CD4-positive, alpha-beta T cell treated with Interleukin-4 for 4 hours (primary cell): ENCODE measurements around the gene OR2D3.
"Not testable (repeated sequence)": the region's sequence is repeated elsewhere in the genome, so short reads cannot be mapped to it uniquely, and the experiment has no call there.

Source experiments
- DNase-seq: peaks from one replicate; pipeline ENCODE4 v3.0.0-alpha.2; 2020

Gene OR2D3, protein sequence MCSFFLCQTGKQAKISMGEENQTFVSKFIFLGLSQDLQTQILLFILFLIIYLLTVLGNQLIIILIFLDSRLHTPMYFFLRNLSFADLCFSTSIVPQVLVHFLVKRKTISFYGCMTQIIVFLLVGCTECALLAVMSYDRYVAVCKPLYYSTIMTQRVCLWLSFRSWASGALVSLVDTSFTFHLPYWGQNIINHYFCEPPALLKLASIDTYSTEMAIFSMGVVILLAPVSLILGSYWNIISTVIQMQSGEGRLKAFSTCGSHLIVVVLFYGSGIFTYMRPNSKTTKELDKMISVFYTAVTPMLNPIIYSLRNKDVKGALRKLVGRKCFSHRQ

DNA sequence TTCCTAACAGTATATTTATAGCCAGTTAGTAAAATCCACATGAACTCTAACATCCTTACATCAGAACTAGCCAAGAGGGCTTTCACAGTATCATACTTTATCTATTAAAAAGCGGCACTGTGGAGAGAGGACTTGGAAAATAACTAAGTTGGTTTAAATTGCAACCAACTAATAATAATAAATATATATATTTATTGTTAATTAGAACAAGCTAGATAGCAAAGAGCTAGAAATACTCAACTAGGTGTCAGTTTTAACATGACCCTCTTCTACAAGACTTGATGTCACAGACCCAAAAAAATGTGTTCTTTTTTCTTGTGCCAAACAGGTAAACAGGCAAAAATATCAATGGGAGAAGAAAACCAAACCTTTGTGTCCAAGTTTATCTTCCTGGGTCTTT is at the start of gene OR2D3:
TSS of gene OR2D3 (plus strand) at position 301 of the 400 bp plus-strand sequence. CDS start at position 301, 0 bp downstream.
- DNase-seq, result no peak

DNA sequence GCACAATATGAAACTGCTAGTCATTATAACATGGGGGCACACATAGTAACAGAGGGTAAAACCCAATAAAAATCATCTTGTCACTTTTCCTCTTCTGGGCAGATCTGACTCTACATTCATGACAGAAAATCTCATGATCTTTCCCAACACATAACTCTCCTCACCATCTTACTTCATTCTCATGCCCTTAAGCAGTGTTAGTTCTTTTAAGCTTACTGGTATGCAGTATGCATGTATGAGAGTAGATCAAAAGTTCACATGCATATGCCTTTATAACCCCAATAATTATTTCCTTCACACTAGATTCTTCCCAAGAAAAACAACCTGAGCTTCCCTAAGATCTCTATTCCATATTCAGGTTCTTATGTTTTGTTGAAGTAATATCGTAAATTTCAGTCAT is 49.5 kb upstream of the OR2D3 start:
- DNase-seq, result no peak

DNA sequence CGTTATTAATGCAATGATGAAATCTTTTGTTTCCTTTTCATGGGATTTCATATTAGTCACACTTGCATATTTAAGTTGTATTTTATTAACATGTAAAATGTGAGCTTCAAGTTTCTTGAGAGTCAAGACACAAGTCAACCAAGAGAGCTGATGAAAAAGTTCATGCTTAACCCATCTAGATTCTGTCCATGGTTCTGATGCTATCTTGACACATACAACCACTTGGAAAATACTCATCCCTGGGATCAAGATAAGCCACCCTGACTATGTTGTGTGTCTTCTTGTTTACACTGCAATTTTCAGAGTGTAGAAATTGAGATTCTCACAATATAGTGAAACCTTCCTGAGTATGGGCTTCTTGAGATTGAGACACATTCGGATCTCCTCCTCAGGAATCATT is 45.0 kb upstream of the OR2D3 start:
- DNase-seq, result no peak

DNA sequence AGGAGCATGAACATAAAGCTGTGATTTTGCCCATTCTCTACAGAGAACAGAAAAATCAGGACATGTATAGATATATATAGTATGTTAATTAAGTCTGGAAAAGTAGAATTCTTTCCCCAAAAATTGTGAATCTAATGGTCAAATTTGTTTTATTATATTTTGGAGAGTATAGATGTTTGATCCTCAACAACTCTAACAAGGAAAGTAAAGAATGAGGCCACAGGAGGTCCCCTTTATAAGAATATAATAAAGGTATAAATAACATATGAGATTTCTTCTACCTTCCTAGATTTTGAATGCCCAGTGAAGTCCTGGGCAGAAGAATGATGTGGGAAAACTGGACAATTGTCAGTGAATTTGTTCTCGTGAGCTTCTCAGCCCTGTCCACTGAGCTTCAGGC is 44.5 kb upstream of the OR2D3 start, which contains the start of gene OR10A4:
TSS of gene OR10A4 (plus strand) at position 301 of the 400 bp plus-strand sequence. CDS start at position 324, 23 bp downstream.
- DNase-seq, result no peak

DNA sequence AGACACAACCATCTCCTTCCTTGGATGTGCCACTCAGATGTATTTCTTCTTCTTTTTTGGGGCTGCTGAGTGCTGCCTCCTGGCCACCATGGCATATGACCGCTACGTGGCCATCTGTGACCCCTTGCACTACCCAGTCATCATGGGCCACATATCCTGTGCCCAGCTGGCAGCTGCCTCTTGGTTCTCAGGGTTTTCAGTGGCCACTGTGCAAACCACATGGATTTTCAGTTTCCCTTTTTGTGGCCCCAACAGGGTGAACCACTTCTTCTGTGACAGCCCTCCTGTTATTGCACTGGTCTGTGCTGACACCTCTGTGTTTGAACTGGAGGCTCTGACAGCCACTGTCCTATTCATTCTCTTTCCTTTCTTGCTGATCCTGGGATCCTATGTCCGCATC is 43.9 kb upstream of the OR2D3 start:
- no peak for DNase-seq

DNA sequence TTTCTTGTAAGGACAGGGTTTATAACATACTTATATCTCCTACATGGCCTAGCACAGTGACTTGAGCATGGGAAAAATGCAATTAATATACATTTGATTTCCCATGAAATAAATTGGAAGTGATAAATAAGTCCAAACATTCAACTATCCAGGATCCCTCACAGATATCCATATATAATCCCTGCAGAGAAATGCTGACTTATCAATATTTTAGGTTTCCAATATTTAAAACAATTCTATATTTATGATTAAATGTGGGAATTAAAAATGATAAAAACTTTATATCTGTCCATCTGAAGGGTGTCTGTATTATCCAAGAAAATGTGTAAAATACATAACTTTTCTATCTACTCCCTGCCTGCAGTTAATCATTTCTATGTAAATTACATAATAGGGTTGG is 38.1 kb upstream of the OR2D3 start:
- no peak for DNase-seq

DNA sequence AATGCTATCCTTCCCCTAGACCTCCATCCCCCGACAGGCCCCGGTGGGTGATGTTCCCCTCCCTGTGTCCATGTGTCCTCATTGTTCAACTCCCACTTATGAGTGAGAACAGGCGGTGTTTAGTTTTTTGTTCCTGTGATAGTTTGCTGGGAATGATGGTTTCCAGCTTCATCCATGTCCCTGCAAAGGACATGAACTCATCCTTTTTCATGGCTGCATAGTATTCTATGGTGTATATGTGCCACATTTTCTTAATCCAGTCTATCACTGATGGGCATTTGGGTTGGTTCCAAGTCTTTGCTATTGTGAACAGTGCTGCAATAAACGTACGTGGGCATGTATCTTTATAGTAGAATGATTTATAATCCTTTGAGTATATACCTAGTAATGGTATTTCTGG is 33.1 kb upstream of the OR2D3 start:
- not testable (repeated sequence) for DNase-seq

DNA sequence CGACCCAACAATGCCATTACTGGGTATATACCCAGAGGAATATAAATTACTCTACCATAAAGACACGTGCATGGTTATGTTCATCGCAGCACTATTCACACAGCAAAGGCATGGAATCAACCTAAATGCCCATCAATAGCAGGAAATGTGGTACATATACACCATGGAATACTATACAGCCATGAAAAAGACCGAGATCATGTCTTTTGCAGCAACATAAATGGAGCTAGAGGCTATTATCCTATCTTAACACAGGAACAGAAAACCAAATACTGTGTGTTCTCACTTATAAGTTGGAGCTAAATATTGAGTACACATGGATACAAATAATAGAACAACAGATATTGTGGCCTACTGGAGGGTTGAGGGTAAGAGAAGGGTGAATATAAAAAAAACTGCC is 32.0 kb upstream of the OR2D3 start:
- no peak for DNase-seq

DNA sequence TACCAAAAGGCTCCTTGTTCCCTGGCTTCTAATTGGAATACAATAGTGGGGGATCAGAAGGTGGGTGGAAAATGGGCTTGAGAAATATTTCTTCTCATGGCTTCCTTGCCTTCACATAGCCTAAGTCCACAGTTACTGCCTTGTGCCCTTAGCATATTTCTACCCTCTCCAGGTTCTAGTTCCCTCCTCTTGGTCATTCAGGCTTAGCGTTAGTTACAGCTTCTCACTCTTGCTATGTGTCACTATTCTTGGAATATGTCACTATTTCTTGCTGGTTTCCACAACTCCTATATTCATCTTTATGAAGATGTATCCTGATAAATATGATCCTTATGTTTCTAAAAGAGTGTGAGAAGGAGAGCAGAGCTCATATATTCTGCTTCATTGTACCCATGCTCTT is 31.0 kb upstream of the OR2D3 start:
- DNase-seq, result no peak

DNA sequence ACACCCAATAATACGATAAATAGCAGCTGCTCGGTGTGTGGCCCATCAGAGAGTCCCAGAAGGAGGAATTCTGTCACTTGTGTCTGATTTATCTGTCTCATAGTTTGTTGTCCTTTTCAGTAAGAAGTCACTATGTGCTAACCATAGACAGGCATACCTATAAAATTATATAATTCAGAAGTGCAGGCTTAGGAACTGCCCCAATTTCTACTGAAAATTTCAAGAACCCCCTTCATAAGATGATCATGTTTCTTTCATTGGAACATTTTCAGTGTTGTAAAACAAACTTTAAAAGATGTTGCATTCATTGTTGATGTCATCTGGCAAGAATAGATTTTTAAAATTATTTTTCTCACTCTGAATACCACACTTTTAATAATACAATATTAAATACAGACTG is 28.4 kb upstream of the OR2D3 start, which contains the start of gene OR2D2:
TSS of gene OR2D2 (minus strand) at position 101 of the 400 bp plus-strand sequence. CDS start at position 101, 0 bp downstream.
- no peak for DNase-seq

DNA sequence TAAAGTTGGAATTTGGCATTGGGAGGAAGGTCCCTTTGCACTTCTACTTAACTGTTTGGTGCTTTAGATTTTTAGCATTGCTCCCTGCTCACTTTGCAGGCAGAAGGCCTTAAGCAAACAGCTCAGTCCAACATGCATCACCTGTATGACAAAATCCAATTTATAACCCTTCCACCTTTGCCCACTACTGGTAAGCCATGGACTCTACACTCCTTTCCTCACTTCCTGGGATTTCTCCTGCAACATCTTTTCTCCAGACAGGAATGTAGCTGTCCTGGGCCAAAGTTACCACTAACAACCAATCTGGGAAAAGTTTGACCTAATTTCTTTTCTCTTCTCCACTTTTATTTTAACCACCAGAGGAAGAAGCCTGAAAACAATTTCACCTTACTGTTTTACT is 26.7 kb upstream of the OR2D3 start:
- no peak for DNase-seq

DNA sequence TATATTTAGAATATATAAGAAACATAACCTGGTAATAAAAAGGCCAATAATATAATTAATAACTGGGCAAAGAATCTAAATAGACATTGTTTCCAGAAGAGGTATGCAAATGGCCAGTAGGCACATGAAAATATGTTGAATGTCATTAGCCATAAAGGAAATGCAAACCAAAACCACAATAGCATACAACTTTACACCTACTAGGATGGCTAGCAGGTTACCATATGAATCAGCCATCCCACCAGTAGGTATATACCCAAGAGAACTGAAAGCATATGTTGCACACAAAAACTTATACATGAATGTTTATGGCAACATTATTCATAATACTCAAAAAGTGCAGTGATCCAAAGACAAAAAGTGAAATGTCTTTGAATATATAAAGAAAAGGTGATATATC is 25.8 kb upstream of the OR2D3 start:
- no peak for DNase-seq

DNA sequence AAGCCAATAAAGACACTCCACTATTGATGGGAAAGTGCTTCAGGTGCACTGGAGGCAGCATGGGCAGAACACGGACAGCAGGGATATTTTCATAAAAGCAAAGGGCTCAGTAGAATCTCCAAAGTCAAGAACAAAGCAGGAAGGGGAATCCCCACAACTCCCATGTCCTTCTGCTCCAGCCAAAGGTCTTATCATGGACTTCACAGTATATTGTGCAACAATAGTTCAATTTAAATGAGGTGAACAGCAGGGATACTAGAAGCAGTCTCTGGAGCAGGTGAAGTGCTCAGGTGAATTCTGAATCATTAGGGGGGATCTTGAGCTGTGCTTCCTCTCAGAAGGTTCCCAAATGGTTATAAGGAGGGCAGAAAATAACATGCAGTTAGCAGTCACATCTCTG is 21.9 kb upstream of the OR2D3 start:
- DNase-seq, result no peak

DNA sequence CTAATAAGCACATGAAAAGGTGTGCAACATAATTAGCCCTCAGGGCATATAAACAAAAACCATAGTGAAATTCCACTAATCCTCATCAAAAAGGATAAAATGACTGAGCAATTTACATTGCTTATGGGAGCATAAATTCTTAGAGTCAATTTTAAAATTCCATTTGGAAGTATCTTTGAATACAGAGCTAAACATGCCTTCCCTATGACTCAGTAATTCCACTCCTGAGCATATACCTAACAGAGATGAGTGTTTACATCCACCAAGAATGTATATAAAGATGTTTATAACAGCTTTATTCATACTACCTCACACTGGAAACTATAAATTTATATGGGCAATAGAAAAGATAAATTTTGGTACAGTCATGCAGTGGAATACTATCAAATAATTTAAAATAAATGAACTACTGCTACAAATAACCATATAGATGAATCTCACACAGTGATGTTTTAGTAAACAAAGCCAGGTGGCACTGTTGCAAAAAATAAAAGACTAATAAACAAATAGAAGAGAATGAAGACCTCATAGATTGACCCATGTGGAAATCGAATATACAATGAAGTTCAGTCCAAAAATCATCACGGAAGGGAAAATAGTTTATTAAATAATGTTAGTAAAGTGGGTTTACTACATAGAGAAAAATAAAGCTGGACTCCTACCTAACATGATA is 20.3 kb upstream of the OR2D3 start:
- DNase-seq, result no peak

DNA sequence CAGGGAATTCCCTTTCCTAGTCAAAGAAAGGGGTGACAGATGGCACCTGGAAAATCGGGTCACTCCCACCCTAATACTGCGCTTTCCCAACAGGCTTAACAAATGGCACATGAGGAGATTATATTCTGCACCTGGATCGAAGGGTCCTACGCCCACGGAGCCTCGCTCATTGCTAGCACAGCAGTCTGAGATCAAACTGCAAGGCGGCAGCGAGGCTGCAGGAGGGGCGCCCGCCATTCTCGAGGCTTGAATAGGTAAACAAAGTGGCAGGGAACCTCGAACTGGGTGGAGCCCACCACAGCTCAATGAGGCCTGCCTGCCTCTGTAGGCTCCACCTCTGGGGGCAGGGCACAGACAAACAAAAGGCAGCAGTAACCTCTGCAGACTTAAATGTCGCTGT is 16.0 kb upstream of the OR2D3 start:
- not testable (repeated sequence) for DNase-seq

DNA sequence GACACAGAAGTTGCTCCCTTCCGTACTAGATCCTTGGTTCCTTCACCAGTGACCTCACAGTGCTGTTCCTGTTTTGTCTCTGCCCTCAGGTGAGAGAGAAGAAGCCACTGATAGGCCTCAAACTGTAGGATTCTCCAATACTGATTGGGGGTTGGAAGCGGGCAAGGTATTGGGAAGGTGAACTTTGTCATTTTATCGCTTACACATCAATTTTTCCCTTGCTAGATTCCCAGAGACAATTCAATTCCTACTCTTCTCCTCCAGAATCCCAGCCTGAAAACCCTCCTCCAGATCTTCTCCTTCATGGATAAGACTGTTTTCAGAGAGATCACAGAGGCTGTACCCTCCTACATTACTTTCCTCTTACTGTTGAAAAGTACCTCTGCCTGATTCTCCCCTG is 9.4 kb upstream of the OR2D3 start:
- DNase-seq, result no peak

DNA sequence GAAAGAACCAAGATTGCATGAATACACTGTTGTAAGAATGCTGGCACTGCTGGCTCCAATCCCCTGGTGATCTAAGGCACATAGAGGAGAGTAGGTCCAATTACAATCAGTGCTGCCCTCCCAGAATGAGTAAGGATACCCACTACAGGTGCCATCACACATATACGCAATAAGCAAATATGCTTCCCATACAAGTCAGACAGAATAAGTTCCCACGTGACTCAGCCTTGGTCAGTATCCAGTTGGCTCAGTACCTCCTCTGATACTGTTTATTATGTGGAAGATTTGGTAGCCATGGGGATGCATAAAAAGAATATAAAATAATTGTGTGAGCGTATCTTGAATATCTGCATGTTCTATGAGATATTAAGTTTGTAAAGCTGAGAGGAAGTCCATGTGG is 8.9 kb upstream of the OR2D3 start:
- no peak for DNase-seq

DNA sequence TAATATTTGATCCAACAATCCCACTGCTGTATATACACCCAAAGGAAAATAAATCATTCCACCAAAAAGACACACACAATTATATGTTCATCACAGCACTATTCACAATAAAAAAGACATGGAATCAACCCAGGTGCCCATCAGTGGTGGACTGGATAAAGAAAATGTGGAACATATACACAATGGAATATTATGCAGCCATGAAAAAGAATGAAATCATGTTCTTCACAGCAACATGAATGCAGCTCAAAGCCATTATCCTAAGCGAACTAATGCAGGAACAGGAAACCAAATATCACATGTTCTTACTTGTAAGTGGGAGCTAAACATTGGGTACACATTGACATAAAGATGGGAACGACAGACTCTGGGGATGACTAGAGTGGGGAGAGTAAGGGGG is 1.1 kb upstream of the OR2D3 start:
- no peak for DNase-seq

DNA sequence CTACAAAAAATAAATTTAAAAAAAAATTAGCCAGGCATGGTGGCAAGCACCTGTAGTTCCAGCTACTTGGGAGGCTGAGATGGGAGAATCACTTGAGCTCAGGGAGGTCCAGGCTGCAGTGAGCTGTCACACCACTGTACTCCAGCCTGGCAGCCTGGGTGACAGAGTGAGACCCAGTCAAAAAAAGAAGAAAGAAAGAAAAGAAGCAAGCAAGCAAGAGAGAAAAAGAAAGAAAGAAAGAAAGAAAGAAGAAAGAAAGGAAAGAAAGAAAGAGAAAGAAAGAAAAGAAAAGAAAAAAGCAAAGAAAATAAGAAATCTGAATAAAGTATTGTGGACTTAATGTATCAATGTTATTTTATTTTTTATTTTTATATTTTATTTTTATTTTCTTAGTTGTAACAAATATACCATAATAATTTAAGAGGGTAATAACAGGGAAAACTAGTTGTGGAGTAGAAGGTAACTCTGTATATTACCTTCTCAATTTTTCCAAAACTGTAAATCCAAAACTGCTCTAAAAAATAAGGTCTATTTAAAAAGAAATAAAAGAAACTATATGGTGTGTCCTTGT is 4.3 kb downstream of the OR2D3 start:
- DNase-seq, result no peak

DNA sequence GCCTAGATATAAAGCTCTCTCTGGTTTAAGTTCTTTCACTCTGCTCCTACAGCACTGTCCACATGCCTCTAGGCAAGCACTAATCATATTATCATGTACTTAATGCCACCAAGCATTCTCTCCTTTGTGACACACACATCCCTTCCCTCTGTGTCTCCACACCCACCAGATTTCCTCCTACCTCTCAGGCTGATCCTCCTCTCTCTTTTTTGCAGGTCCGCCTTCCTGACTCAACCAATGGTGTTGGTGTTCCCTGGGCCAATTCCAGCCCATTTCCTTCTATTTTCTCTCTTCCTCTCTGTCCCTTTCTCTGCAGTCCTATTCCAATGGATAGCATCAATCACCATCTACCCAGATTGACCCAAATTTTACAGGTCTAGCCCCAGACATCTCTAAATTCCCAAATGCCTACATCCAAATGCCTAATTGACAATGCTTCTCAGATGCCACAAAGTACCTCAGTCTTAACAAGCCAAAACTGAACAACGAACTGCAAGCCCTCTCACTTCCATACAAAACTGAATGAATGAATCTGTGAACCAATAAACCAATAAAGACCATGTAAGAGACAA is 4.9 kb downstream of the OR2D3 start:
- DNase-seq, result no peak

DNA sequence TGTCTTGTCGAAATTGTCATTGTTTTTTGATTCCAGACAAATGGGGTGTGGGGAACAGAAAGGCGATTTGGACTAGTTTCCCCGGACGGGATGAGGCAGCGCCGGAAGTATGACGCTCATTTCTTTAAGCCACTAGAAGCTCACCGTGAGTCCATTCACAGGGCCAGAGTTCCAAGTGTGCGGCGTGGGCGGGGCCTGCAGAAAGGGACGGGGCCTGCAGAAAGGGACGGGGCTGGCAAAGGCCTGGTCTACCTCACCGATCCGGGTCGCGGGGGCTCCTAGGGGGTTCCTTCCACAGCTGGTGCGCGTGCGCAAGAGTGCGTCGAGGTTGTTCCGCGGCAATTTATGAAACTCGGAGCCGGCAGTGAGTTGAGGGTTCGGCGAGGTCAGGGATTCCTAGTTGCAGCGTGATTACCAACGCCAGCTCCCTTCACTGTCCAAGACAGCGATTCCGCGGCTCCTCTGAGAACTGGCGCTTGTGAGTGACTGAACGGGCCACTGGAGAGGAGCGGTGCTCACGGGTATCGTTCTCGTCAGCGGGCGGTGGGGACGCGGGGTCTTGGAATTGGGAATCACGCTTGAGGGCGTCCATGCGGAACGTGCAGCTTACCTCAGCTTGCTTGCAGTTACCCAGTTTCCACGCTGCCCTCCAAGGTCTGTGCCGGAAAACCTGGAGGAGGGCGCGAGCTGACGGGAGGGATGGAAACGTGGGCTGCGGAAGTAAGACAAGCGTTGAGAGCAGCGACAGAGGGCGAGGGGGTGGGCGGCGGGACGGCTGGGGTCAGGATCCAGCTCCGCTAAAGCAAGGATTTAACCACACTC is 5.6 kb downstream of the OR2D3 start, which contains the start of gene ZNF215:
TSS of gene ZNF215 (plus strand) at position 219 of the 822 bp plus-strand sequence. CDS start 5,847 bp downstream, outside the sequence.
- no peak for DNase-seq

DNA sequence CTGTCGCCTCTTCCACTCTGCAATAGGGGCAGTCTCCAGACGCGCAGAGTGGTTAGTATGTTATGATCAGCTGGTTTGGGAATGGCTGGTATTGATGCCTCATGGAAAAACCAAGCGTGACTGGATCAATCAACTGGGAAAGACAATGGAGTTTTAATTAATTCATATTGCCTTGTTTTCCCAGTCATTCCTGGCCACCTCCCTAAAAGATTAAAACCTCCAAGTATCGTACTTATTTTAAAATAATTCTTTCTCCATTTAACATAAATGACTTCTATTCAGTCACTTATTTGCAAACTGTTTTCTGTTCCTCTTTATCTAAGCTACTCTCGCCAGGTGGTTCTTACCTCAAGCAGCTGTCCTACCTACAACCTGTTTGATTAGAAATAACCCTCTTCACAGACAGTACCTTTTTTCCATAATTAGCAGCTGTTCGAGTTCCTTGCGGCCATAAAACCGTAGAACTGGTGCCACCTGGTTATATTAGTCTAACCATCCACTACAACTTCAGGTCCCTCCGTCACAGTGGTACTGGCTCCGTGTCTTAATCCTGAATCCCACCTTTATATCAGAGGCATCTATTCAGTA is 6.3 kb downstream of the OR2D3 start:
- no peak for DNase-seq
